ENCODE results near the gene KLK8.

DNA sequence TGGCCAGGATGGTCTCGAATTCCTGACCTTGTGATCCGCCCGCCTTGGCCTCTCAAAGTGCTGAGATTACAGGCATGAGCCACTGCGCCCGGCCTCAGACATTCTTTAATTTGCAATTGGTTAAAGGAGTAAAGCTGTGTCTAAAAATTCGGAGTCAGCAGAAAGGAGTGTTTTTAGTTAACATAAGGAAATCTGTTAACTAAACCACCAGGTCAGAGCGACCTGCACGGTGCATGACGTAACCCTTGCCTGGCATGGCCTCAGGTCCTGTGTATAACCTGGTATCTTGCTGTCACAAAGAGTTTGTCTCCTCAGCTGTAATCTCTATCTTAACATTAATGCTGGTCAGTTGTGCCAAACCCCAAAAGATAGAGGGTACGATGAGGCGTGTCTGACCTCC, 42.9 kb upstream of the KLK8 start:
- no peak for TF ChIP-seq EZH2 (IDR thresholded peaks at IDR 0.05; ENCODE audit: borderline replicate concordance, low read depth, low read length, severe bottlenecking)
- TF ChIP-seq, protein P1, sequence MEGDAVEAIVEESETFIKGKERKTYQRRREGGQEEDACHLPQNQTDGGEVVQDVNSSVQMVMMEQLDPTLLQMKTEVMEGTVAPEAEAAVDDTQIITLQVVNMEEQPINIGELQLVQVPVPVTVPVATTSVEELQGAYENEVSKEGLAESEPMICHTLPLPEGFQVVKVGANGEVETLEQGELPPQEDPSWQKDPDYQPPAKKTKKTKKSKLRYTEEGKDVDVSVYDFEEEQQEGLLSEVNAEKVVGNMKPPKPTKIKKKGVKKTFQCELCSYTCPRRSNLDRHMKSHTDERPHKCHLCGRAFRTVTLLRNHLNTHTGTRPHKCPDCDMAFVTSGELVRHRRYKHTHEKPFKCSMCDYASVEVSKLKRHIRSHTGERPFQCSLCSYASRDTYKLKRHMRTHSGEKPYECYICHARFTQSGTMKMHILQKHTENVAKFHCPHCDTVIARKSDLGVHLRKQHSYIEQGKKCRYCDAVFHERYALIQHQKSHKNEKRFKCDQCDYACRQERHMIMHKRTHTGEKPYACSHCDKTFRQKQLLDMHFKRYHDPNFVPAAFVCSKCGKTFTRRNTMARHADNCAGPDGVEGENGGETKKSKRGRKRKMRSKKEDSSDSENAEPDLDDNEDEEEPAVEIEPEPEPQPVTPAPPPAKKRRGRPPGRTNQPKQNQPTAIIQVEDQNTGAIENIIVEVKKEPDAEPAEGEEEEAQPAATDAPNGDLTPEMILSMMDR (IDR thresholded peaks at IDR 0.05; ENCODE audit: borderline replicate concordance, extremely low read depth, low read length, poor library complexity, severe bottlenecking): no peak
